GM21360 (cell line): ENCODE results near the gene SPIRE2.
"Not testable (repeated sequence)": the region's sequence is repeated elsewhere in the genome, so short reads cannot be mapped to it uniquely, and the experiment has no call there.

Experiments used
- ATAC-seq: cut with Tn5 transposase; IDR thresholded peaks from one replicate; pipeline ENCODE4 v1.9.1; 2021; ENCODE audit warnings: mild to moderate bottlenecking, moderate library complexity; ENCODE audit not compliant: unreplicated experiment

The SPIRE2 gene

DNA sequence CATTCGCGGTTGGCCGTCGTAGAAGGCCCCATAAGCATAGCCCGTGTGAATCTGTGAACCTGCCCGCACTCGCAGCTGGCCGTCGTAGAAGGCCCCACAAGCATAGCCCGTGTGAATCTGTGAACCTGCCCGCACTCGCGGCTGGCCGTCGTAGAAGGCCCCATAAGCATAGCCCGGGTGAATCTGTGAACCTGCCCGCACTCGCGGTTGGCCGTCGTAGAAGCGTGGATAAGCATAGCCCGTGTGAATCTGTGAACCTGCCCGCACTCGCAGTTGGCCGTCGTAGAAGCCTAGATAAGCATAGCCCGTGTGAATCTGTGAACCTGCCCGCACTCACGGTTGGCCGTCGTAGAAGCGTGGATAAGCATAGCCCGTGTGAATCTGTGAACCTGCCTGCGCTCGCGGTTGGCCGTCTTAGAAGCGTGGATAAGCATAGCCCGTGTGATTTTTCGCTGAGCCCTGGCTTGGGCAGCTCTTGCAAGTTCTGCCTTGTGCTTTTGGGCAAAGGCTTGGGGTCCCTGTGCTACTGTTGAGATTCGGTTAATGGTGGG, 6.6 kb downstream of the SPIRE2 start:
- ATAC-seq: not testable (repeated sequence)

DNA sequence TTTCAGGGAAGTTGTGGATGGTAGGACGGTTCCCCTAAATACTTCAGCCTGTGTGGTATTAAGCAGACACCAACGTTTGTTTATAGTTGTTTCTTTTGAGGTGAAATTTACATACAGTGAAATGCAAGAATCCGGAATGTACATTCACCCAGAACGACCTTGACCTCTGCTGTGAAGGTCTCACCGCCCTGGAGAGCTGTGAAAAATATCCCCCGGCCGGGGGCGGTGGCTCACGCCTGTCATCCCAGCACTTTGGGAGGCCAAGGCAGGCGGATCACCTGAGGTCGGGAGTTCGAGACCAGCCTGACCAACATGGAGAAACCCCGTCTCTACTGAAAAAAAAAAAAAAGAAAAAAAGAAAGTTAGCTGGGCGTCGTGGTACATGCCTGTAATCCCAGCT, 8.2 kb downstream of the SPIRE2 start:
- ATAC-seq: not testable (repeated sequence)

GRCh38 chr16:89837014-89837546, 8.8 kb downstream of the SPIRE2 start:
- no peak for ATAC-seq

DNA sequence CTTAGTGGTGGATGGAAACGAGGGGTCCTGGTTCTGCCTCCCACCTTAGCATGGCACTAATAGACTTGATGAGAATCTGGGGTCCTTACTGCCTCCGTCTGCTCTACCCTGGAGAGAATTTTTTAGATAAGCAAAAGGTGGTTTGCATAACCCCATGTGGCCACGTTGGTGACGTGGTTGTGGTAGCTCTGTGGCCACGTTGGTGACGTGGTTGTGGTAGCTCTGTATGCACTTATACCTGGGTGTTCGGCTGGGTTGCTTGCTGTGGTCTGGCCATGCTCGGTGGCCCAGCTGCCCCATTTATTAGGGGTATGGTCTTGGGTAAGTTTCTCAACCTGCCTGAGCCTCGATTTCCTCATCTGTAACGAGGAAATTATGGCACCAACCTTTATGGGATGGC, 13.0 kb downstream of the SPIRE2 start:
- ATAC-seq: no peak

DNA sequence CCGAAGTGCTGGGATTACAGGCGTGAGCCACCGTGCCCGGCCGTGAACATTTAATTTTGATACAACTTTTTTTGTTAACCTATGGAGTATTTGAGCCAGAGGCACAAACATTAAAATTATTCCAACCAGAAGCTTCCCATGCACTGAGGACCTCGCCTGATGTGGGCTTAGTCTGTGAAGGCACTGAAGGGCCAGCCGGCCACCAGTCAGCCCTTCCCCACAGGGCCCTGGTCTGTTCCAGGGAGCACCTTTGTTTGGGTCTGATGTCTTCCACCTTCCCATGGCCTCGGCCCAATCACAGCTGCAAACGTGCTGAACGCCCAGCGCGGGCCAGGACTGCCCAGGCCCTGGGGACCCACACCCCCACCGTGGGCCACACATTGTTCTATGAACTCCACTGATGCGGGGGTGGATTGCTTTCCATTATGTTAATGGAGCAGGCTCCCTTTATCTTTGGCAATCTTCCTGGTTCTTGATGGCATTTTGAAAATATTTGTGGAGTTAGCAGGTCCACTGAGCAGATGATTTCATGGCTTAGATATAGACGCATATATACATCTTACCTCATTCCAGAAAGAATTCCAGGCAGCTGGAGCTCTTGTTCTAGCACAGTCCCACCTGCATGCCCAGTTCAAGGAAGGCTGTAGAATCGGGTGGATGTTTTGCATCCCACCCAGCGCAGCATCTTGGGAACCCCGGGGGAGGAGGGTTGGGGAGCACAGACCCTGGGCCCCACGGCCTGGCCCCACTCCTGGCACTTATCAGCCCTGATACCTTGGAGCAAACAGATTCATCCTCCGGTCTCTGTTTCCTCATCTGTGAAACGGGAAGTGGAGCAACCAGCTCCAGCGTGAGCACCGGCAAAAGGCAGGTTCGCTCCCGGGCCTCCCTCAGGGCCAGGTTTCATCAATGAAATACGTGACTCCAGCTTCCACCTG, 14.5 kb downstream of the SPIRE2 start:
- ATAC-seq: no peak

- ATAC-seq: no peak
These were observed 15.4 kb downstream of the SPIRE2 start for GRCh38 chr16:89843409-89844350.

GRCh38 chr16:89844739-89845339, 16.6 kb downstream of the SPIRE2 start:
- no peak for ATAC-seq

DNA sequence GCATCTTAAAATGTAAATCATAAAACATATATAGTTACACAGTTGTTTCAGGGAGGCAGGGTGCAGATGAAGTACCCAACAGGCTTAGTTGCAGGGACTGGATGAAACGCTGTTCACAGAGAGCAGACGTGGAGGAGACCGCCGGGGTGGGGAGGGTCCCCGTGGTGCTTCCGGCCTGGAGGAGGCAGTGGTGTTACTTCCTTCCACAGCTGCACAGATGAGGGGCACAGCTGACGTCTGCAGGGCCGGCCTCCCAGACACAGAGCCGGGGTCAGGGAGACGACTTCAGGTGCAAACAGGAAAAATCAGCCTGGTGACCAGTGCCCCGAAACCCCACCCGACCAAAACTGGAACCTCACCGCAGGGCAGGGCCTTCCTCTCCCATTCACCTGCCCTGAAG, 17.1 kb downstream of the SPIRE2 start:
- ATAC-seq: no peak

DNA sequence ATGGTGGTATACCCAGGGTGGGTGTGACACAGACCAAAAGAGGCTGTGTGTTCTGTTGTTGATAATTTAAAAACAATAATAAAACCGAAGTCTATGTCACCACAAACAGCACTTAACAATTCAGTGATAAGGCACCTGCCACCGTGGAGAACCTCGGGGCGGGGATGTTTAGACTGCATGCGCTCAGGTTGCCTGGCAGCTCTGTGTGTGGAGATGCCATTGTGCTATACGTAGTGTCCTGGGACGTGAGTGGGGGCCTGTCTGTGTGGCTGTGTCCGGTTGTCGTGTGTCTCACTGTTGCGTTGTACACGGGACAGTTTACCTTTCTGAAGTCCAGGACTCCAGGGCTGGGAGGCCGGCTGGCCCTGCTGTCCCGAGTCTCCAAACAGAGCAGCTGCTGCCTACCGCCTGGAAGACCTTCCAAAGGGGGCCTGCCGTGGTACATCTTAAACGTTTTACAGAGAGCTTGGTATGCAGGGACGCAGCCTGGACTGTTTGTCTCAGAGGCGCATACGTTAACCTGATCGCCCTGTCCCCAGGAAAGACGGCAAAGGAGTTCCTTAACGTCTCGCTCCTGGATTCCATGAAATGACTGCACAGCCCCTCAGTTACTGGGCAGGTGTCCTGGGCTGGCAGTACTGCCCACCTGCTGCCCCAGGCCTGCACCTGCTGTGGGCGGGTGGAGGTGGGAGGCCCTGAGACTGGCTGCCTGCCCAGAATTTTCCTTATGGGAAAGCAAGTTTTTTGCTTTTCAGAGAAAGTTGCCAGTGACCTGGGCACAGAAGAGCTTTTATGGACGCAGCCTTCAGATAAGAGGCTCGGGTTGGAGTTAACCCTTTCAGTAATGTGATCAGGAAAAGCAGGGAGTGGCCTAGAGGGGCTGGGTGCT, 19.0 kb downstream of the SPIRE2 start:
- ATAC-seq: no peak

GRCh38 chr16:89847940-89848297, 19.6 kb downstream of the SPIRE2 start:
- no peak for ATAC-seq

DNA sequence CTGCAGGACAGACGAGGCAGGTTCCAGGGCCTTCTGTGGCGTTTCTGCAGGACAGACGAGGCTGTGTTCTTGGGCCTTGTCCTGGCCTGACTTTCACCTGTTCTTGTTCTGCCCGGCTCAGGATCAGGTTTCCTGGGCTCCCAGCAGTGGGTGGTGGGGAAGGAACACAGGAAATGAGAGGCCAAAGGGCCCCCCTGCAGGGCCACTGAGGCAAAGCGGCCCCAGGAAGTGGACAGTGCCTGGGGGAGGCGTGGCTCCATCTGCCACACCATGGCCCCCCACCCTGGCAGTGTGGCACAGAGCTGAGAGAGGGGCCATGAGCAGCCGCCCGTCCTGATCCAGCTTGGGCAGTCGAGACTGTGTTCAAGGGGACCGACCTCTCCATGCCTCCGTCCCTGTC, 20.7 kb downstream of the SPIRE2 start:
- no peak for ATAC-seq

- ATAC-seq: no peak
These were observed 25.2 kb downstream of the SPIRE2 start for GRCh38 chr16:89853306-89853993.

- ATAC-seq: no peak
These were observed 27.1 kb downstream of the SPIRE2 start for GRCh38 chr16:89855301-89855945.

GRCh38 chr16:89855986-89856385, 27.7 kb downstream of the SPIRE2 start:
- ATAC-seq: no peak

DNA sequence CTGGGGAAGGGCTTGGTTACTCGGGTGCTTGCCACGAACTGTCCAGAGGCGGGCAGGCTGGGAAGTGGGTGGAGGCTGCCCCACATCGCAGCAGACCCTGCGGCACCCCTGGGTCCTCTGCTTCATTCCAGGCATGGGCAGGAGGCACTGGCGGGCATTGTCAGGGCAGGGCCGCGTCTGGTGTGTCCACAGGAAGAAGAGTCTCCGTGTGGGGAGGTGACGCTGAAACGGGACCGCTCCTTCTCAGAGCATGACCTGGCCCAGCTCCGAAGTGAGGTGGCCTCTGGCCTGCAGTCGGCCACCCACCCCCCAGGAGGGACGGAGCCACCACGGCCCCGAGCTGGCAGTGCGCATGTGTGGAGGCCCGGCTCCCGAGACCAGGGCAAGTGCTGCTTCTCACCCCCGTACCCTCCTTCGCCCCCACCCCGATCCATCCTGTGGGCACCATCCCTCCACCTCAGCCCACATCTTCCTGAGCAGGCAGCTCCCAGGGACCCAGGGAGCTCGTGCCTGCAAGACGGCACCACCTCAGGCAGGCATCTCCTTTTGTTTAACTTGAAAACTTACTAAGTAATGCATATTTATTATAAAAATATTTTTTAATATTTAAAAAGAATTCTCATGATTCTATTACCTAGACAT, 30.8 kb downstream of the SPIRE2 start:
- no peak for ATAC-seq

DNA sequence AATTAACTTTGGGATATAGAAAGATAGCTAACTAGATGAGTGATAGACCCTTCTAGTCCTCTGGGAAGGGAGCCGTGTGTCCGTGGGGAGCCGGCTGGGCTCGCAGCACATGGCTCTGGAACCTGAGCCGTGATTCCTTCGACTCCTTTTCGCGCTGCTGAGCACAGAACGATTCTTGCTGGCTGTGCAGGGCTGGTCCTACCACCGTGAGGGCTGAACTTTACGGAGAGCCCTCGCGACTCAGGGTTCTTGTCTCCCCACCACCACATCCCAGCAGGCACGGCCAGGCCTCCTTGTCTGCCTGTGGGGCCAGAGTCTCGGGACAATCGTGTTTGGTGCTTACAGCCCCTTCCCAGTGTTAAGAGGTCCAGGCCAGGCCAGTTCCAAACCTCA, 31.3 kb downstream of the SPIRE2 start:
- ATAC-seq: no peak

DNA sequence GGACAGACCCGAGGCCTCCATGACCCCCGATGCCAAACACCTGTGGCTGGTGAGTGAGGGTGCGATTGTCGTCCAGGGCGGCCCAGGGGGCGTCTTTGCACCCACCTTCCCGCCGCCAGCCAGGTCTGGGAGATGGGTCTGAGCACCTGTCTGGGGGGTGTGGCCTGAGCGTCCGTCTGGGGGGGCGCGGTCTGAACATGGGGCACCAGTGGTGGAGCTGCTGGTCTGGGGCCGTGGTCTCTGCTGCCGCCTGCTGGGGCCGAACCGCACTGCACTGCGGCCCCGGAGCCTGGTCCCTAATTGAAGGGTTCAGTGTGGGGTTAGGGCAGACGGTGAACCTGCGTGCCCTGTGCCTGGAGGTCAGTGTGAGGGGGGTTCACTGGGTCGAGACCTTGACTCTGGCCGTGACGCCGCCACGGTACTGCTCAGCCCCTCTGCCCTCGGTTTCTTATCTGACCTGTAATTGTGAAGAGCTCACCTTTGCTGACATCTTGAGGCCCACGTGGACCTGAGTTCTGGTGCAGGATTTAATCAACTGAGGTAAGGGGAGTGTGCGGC, 32.6 kb downstream of the SPIRE2 start:
- ATAC-seq: no peak

- ATAC-seq: no peak
These were observed 33.4 kb downstream of the SPIRE2 start for GRCh38 chr16:89861648-89862047.
